PFSK-1 (cell line): Measurements from ENCODE around the gene SLC38A10.

Experiments
- FOXP2 ChIP-seq: optimal IDR thresholded peaks from 2 replicates; pipeline ENCODE3; 2011; ENCODE audit warnings: borderline replicate concordance, control low read depth, inconsistent platforms; ENCODE audit not compliant: insufficient read depth; ENCODE audit errors: extremely low read length, extremely low read depth
- POLR2AphosphoS5 ChIP-seq: IDR thresholded peaks from 2 replicates; pipeline ENCODE4 v1.6.1; 2012; ENCODE audit warnings: low read depth, mild to moderate bottlenecking, control low read depth, low read length, moderate library complexity
- REST ChIP-seq, 2 experiments: IDR thresholded peaks; 2 replicates each; pipeline versions ENCODE4 v1.6.1 to v1.8.0; 2011 to 2012; ENCODE audit warnings: low read depth in 2 of 2, low read length in 2 of 2, control low read depth in 1 of 2, inconsistent platforms in 1 of 2, mild to moderate bottlenecking in 1 of 2, moderate library complexity in 1 of 2; ENCODE audit not compliant: insufficient read depth in 1 of 2
- SIN3A ChIP-seq: IDR thresholded peaks from 2 replicates; pipeline ENCODE4 v1.6.1; 2012; ENCODE audit warnings: mild to moderate bottlenecking, low read length, moderate library complexity, borderline replicate concordance; ENCODE audit not compliant: insufficient read depth
- TAF1 ChIP-seq: IDR thresholded peaks from 2 replicates; pipeline ENCODE4 v1.6.1; 2012; ENCODE audit warnings: low read length, control low read depth, borderline replicate concordance; ENCODE audit not compliant: insufficient read depth

Gene SLC38A10

GRCh38 chr17:81311946-81312345 lies 16.8 kb upstream of the SLC38A10 start:
- TF ChIP-seq REST (IDR thresholded peaks at IDR 0.05; ENCODE audit: insufficient read depth in 1 of 2, low read depth in 2 of 2, low read length in 2 of 2): no peak
- no peak for TF ChIP-seq SIN3A
- TF ChIP-seq TAF1: no peak
- TF ChIP-seq POLR2AphosphoS5: no peak
- TF ChIP-seq FOXP2: no peak

GRCh38 chr17:81310949-81311550 lies 15.9 kb upstream of the SLC38A10 start:
- TF ChIP-seq POLR2AphosphoS5 (no peak), REST (IDR thresholded peaks at IDR 0.05; ENCODE audit: insufficient read depth in 1 of 2, low read depth in 2 of 2, low read length in 2 of 2) (no peak), SIN3A (no peak), FOXP2 (no peak), TAF1 (no peak)

GRCh38 chr17:81309859-81310839 lies 15.0 kb upstream of the SLC38A10 start:
- TF ChIP-seq SIN3A: no peak
- no peak for TF ChIP-seq REST (IDR thresholded peaks at IDR 0.05; ENCODE audit: insufficient read depth in 1 of 2, low read depth in 2 of 2, low read length in 2 of 2)
- TF ChIP-seq POLR2AphosphoS5: no peak
- no peak for TF ChIP-seq FOXP2
- no peak for TF ChIP-seq TAF1

- TF ChIP-seq REST (IDR thresholded peaks at IDR 0.05; ENCODE audit: insufficient read depth in 1 of 2, low read depth in 2 of 2, low read length in 2 of 2): no peak
- TF ChIP-seq POLR2AphosphoS5: no peak
- TF ChIP-seq SIN3A: no peak
- TF ChIP-seq FOXP2: no peak
- TF ChIP-seq TAF1: no peak
Measured at GRCh38 chr17:81309140-81309858, 14.2 kb upstream of the SLC38A10 start.
